Muscle layer of duodenum (tissue), 2 donors: ENCODE results near the gene CAMSAP1.

Source experiments
- H3K27ac ChIP-seq: one replicate; pipeline ENCODE4 v1.7.0; 2013; ENCODE audit warnings: mild to moderate bottlenecking, low read length
- H3K27me3 ChIP-seq: one replicate; pipeline ENCODE4 v1.7.0; 2013; ENCODE audit warnings: low read depth, mild to moderate bottlenecking, control low read depth, low read length
- H3K36me3 ChIP-seq, 2 donors: one replicate each; pipeline ENCODE4 v1.7.0; 2013; ENCODE audit warnings: low read length in 2 of 2, control low read depth in 1 of 2, mild to moderate bottlenecking in 1 of 2; ENCODE audit not compliant: insufficient read depth in 2 of 2, control insufficient read depth in 1 of 2
- H3K4me1 ChIP-seq, 2 donors: one replicate each; pipeline ENCODE4 v1.7.0; 2013; ENCODE audit warnings: low read length in 2 of 2, mild to moderate bottlenecking in 2 of 2, control low read depth in 1 of 2, moderate library complexity in 1 of 2; ENCODE audit not compliant: insufficient read depth in 2 of 2, control insufficient read depth in 1 of 2
- H3K4me3 ChIP-seq, 2 donors: one replicate each; pipeline ENCODE4 v1.7.0; 2013; ENCODE audit warnings: low read length in 2 of 2, low read depth in 1 of 2, mild to moderate bottlenecking in 1 of 2
- H3K9me3 ChIP-seq, 2 donors: one replicate each; pipeline ENCODE4 v1.7.0; 2013; ENCODE audit warnings: low read length in 2 of 2, control low read depth in 1 of 2, mild to moderate bottlenecking in 1 of 2; ENCODE audit not compliant: control insufficient read depth in 1 of 2
- donor health status: healthy.

Gene CAMSAP1

GRCh38 chr9:135864447-135865049, 42.8 kb downstream of the CAMSAP1 start:
- no peaks in the 10 kb centered on the region for H3K9me3 ChIP-seq
- H3K27me3 ChIP-seq = no peaks in the 10 kb centered on the region
- H3K27ac ChIP-seq = no peak overlapping the region
- no peak overlapping the region for H3K4me3 ChIP-seq
- H3K36me3 ChIP-seq = no peaks in the 10 kb centered on the region
- H3K4me1 ChIP-seq = no peaks in the 10 kb centered on the region

GRCh38 chr9:135862809-135863208, 44.5 kb downstream of the CAMSAP1 start:
- H3K9me3 ChIP-seq = no peaks in the 10 kb centered on the region
- H3K4me3 ChIP-seq = no peak overlapping the region
- H3K27me3 ChIP-seq = no peaks in the 10 kb centered on the region
- no peaks in the 10 kb centered on the region for H3K36me3 ChIP-seq
- H3K4me1 ChIP-seq = peaks cover 0 to 8% of the 10 kb centered on the region in 2 donors
- H3K27ac ChIP-seq = no peak overlapping the region

- Histone ChIP-seq H3K9me3 (no peaks in the 10 kb centered on the region), H3K4me3 (no peak overlapping the region), H3K36me3 (peaks cover 11% of the 10 kb centered on the region in 2 donors), H3K27me3 (no peaks in the 10 kb centered on the region), H3K27ac (no peak overlapping the region), H3K4me1 (peaks cover 3 to 14% of the 10 kb centered on the region in 2 donors)
Observed at GRCh38 chr9:135858491-135859185, 48.7 kb downstream of the CAMSAP1 start.

GRCh38 chr9:135857843-135858242, 49.5 kb downstream of the CAMSAP1 start:
- Histone ChIP-seq H3K9me3 (no peaks in the 10 kb centered on the region), H3K36me3 (peaks cover 11 to 16% of the 10 kb centered on the region in 2 donors), H3K4me1 (peaks cover 3 to 14% of the 10 kb centered on the region in 2 donors), H3K27me3 (no peaks in the 10 kb centered on the region), H3K27ac (no peak overlapping the region), H3K4me3 (no peak overlapping the region)

GRCh38 chr9:135857371-135857786, 50.0 kb downstream of the CAMSAP1 start:
- Histone ChIP-seq H3K36me3 (peaks cover 11 to 18% of the 10 kb centered on the region in 2 donors), H3K4me3 (no peak overlapping the region), H3K4me1 (peaks cover 3 to 14% of the 10 kb centered on the region in 2 donors), H3K9me3 (no peaks in the 10 kb centered on the region), H3K27me3 (no peaks in the 10 kb centered on the region), H3K27ac (no peak overlapping the region)

- H3K4me1 ChIP-seq = peaks cover 0 to 3% of the 10 kb centered on the region in 2 donors
- H3K9me3 ChIP-seq = no peaks in the 10 kb centered on the region
- H3K36me3 ChIP-seq = peaks cover 10 to 33% of the 10 kb centered on the region in 2 donors
- H3K4me3 ChIP-seq = no peak overlapping the region
- no peak overlapping the region for H3K27ac ChIP-seq
- no peaks in the 10 kb centered on the region for H3K27me3 ChIP-seq
Observed at GRCh38 chr9:135851748-135852147, 55.6 kb downstream of the CAMSAP1 start.

- no peaks in the 10 kb centered on the region for H3K9me3 ChIP-seq
- H3K4me3 ChIP-seq = no peak overlapping the region
- no peaks in the 10 kb centered on the region for H3K27me3 ChIP-seq
- no peaks in the 10 kb centered on the region for H3K4me1 ChIP-seq
- H3K36me3 ChIP-seq = peaks cover 6 to 30% of the 10 kb centered on the region in 2 donors
- no peak overlapping the region for H3K27ac ChIP-seq
Observed at GRCh38 chr9:135850737-135851136, 56.6 kb downstream of the CAMSAP1 start.

- Histone ChIP-seq H3K27ac (no peak overlapping the region), H3K4me3 (no peak overlapping the region), H3K36me3 (peaks cover 6 to 30% of the 10 kb centered on the region in 2 donors), H3K9me3 (no peaks in the 10 kb centered on the region), H3K27me3 (no peaks in the 10 kb centered on the region), H3K4me1 (no peaks in the 10 kb centered on the region)
Observed at GRCh38 chr9:135849181-135849580, 58.2 kb downstream of the CAMSAP1 start.

- no peak overlapping the region for H3K4me3 ChIP-seq
- no peaks in the 10 kb centered on the region for H3K27me3 ChIP-seq
- H3K27ac ChIP-seq = no peak overlapping the region
- H3K4me1 ChIP-seq = no peaks in the 10 kb centered on the region
- H3K36me3 ChIP-seq = peaks cover 6 to 30% of the 10 kb centered on the region in 2 donors
- no peaks in the 10 kb centered on the region for H3K9me3 ChIP-seq
Observed at GRCh38 chr9:135848341-135849047, 58.9 kb downstream of the CAMSAP1 start.

GRCh38 chr9:135847833-135848232, 59.5 kb downstream of the CAMSAP1 start:
- Histone ChIP-seq H3K4me1 (no peaks in the 10 kb centered on the region), H3K9me3 (no peaks in the 10 kb centered on the region), H3K4me3 (no peak overlapping the region), H3K36me3 (peaks cover 6 to 25% of the 10 kb centered on the region in 2 donors), H3K27me3 (no peaks in the 10 kb centered on the region), H3K27ac (no peak overlapping the region)

GRCh38 chr9:135840539-135840938, 66.8 kb downstream of the CAMSAP1 start:
- no peaks in the 10 kb centered on the region for H3K27me3 ChIP-seq
- peaks cover 6% of the 10 kb centered on the region in 2 donors for H3K36me3 ChIP-seq
- H3K4me1 ChIP-seq = no peaks in the 10 kb centered on the region
- H3K9me3 ChIP-seq = no peaks in the 10 kb centered on the region
- H3K27ac ChIP-seq = no peak overlapping the region
- no peak overlapping the region for H3K4me3 ChIP-seq
